ENCODE results near the gene POGLUT2.

Gene POGLUT2

DNA sequence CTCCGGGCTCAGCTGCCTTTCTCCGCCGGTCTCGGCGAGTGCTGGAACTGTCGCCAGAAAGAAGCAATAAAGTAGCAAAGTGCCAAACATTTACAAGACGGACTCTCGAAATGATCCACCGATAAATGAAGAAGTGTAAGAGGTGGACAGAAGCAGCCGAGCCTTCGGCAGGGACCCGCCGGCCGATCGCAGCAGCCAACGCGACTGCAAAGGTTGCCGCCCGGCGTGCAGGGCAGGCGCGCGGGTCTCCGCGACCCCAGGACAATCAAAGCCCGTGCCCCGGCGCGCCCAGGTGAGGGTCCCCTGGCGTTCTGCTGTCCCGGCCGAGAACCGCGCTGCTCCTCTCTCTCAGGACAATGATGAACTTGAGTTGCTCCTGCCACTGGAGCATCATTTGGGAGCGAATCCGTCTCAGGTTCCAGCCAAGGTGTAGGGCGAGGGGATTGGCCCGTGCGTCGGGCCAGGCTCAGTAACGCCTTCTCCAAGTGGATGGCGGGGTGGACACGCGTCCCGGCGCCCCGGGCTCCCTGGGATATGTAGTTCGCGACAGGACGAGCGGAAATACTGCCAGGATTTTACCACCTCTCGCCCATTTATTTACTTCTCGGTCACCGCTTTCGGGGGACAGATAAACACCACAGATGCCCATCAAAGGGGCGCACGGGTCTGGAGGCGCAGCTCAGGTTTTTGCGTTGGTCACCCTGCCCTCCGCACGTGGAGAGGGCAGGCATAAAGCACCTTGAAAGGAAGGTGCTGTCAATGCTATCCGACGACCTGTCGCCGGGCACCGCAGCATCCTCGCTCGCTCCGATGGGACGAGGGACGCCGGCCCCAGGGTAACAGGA, at the start of gene POGLUT2, which contains the start of gene BIVM:
POGLUT2 (minus strand) TSS at position 396 of the 845 bp plus-strand sequence; CDS start at position 90, 306 bp downstream.
BIVM (plus strand) TSS at position 539 of the 845 bp plus-strand sequence. CDS start 8,149 bp downstream, outside the sequence.
- peak; percentile 78 for DNase-seq (ENCODE audit: low read depth)

DNA sequence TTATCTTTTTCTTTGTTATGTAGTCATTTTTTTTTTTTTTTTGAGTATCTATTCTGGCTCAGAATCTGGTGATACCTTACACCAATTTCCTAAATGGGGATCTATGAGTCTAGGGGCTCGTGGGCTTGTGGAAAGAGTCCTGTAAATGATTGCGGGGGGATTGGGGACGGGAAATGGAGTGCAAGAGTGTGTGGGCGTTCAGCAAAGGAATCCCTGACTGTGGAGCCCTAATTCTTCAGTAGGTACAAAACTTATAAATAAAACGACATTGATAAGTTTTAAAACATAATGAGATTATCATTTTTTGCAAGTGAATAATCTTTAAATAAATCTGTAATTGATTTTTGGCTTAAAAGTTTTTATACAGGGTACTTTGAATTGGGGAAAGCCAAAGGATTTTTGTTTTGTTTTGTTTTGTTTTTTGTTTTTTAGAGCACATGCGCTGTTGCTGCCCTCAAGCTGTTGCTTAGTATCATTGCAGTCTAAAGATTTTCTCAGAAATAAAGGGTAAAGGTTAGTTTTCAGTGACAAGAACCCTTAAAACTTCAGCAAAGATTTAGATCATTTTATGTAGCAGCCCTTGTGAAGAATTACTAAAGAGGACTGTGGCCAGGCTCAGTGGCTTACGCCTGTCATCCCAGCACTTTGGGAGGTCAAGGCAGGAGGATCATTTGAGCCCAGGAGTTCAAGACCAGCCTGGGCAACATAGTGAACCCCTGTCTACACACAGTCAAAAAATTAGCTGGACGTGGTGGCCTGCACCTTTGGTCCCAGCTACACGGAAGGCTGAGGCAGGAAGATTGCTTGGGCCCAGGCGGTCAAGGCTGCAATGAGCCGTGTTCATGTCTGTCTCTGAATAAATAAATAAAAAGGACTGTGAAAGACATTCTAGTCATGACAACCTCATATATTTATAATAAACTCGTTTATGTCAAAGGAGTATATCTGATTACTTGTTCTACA, 48.8 kb upstream of the POGLUT2 start:
- DNase-seq (ENCODE audit: low read depth) = no peak

DNA sequence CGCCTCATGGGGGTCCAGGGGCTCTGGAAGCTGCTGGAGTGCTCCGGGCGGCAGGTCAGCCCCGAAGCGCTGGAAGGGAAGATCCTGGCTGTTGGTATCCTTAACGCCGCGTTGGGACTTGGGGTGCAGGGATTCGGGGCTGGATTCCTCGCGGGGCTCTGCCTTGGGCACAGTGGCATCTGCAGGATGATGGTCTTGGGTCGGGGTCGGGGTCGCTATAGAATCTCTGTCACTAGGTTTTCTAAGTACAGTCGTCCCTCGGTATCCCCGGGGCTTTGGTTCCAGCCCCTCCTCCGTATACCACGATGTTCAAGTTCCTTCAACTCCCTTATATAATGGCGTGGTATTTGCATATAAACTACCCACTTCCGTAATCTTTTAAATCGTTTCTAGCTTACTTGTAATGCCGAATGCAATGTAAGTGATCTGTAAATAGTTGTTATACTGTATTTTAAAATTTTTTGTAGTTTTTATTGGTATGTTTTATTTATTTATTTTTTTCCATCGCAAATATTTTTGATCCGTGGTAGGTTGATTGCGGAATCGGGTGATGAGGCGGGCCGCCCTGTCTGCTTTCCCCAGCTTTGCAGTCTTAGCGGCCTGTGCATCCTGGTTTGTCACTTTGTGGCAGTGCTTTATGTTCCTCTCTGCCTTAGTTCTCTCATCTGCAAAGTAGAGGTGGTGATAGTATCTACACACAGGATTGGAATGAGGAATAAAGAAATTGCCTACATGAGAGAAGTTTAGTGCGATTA, 47.7 kb upstream of the POGLUT2 start:
- DNase-seq (ENCODE audit: low read depth) = no peak

DNA sequence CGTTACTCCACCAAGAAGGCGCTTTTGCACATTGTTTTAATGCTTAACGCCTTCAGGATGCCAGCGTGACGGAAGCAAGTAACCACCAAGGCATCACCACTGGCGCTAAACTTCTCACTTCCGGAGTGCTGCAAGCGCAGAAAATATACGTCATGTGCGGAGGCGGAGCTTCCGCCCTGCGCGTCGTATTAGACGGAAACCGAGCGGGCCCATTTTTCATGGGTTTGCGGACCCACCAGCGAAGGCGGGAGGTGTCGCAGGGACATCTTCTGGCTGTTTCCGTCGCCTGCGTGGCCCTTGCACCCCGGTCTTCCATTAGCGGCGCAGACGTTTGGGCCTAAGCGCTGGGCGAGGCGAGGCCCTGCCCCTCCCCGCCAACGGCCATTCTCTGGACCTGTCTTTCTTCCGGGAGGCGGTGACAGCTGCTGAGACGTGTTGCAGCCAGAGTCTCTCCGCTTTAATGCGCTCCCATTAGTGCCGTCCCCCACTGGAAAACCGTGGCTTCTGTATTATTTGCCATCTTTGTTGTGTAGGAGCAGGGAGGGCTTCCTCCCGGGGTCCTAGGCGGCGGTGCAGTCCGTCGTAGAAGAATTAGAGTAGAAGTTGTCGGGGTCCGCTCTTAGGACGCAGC, 47.0 kb upstream of the POGLUT2 start, which contains the start of gene ERCC5:
ERCC5 (plus strand) TSS at position 403 of the 631 bp plus-strand sequence. CDS start 235 bp downstream, outside the sequence.
- peak; percentile 82 for DNase-seq (ENCODE audit: low read depth)

DNA sequence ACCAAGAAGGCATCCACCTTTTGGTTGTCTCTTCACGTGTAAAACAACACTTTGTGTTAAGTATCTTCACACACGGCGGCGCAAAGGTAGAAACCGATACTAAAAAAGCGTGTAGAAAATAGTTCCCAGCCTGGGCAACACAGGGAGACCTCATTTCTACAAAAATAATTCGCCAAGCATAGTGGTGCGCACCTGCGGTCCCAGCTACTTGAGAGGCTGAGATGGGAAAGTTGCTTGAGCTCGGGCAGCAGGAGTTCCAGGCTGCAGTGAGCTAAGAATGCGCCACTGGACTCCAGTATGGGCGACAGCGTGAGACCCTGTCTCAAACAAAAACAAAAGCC, 46.5 kb upstream of the POGLUT2 start:
- DNase-seq (ENCODE audit: low read depth) = no peak

DNA sequence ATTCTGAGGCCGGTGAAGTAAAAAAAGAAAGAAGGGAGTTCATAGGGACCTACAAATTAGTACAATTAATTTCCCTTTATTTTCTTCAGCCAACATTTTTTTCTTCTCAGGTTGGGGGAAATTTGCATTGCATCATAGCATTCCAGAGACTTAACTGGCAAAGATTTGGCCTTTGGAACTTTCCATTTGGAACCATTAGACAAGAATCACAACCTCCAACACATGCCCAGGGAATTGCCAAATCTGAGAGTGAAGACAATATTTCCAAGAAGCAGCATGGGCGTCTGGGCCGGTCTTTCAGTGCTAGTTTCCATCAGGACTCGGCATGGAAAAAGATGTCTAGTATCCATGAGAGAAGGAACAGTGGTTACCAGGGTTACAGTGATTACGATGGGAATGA, 40.7 kb upstream of the POGLUT2 start:
- DNase-seq (ENCODE audit: low read depth) = no peak

DNA sequence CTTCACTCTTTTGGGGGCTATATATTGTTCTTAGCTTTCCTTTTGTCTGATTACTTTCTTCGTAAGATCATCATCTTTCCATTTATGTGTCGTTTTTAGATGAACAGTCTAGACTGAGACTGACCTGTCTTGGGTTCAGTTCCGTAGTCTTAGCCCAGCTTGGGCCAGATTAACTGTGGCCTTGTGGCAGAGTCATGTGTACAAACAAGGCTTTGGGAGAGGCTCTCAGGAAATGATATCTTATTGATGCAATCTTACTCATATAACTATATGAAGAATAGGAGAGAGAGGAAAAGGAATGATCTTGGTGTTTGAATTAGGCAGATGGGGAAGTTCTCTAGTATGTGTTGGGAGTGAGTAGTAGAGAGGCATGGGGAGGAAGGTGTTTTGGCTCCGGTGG, 40.2 kb upstream of the POGLUT2 start:
- no peak for DNase-seq (ENCODE audit: low read depth)

DNA sequence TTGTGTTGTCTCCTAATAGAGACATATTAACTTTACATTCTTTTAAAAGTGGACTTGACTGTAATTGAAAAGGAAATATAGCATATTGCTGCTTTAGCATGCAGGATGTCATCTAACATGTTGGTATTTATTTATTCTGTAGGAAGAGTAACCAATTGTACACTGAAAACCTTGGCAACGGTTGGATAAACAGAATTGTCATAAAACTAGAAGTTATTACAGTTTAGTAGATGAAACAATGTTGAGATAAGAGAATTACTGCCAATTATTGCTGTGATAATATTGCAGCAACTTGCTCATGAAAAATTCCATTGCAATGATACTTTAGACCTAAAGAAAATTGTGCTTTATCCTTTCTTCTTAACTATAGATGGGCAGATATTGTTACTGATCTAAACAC, 39.5 kb upstream of the POGLUT2 start:
- DNase-seq (ENCODE audit: low read depth) = no peak

DNA sequence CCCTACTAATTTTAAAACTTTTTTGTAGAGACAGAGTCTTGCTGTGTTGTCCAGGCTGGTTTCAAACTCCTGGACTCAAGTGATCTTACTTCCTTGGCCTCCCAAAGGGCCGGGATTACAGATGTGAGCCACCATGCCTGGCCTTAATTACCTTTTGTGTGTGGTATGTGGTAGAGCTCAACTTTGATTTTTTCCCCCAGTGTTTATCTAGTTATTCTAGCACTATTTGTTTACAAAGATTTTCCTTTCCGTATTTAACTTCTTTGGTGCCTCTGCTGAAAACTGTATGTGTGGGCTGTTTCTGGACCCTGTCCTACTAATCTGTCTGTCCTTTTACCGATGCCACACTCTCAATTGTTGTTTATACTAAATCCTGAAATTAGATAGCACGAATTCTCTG, 37.7 kb upstream of the POGLUT2 start:
- DNase-seq (ENCODE audit: low read depth) = no peak

DNA sequence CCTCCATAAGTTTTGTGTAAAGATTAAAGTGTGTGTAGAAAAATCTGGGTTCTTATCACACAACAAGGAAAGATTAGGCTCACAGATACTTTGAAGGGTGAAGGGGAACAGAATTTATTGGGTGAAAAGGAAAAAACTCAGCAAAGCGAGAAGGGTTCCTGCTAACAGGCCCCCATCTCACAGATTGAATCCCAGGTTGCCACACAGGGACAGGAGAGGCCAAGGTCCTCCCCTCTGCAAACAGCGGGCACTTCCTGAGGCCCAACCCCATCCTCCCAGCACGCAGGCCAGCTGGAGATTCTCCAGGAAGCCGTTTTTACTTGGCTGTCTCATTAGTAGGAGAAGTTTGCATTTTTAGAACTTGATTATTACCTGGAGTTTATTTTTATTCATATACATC, 31.9 kb upstream of the POGLUT2 start:
- no peak for DNase-seq (ENCODE audit: low read depth)

DNA sequence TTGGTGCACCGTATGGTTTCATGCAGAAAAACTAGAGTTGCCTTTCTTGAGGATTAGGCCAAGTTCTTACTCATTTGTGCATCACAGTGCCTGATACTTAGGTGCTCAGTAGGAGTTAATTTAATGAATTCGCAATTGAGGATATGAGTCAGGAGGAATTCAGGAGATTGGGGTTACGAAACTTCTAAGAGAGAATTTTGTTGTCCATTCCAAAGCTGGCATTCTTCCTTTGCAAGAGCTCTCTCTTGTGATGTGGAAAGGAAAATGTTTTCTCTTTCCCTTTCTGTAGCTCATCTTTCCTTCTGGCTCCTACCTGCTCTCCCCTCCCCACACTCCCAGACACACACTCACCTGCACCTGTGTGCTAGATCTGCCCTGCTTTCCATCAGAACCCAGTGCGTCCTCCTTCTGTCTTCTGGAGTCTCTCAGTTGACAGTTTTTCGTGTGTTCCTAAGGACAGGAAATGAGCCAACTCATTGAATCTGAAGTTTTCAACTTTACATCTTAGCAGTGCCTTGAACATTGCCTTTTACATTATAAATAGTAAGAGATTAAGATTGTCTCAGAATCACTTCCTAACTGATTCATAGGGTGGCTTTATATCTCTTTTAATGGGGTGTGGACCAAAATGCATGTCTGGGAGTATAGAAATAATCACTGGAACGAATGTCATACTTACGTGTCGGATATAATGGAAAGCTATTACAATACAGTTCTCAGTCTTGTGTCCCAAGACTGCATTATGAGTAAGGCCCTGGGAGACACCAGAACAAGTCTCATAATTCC, 27.3 kb upstream of the POGLUT2 start:
- DNase-seq (ENCODE audit: low read depth) = peak; percentile 85

DNA sequence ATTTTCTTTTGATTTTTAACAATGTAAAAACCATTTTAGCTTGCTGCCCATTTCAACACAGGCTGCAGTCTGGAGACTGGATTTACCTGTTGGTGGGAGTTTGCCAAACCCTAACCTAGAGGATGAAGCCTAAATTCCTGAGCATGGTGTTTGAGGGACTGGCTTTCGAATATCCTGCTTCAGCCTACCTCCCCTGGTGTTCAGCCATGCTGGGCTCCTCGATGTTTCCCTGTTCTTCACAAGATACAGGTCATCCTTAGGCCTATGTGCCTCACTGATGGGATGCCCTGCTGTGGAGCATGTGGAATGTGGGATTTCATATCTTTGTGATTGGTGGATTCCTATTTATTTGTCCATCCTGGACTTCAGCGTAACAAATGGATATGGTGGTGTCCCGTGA, 26.6 kb upstream of the POGLUT2 start:
- no peak for DNase-seq (ENCODE audit: low read depth)

DNA sequence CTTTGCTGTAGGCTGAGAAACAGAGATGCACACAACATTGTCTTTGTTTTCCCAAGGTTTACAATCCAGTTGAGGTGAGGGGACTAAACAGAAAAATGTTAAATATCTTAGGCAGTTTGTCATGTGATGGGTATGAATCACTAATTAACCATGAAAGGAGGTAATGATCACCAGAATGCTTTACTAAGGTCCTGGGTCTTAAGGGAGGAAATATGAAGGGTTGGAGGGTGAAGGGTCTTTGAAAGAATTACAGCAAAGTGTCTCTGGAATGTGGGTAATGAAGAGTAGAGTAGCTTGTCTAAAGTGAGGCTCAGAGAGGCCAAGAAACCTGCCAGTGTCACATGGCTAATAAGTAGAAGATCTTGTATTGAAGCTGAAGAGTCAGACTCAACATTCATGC, 19.1 kb upstream of the POGLUT2 start:
- DNase-seq (ENCODE audit: low read depth) = no peak

DNA sequence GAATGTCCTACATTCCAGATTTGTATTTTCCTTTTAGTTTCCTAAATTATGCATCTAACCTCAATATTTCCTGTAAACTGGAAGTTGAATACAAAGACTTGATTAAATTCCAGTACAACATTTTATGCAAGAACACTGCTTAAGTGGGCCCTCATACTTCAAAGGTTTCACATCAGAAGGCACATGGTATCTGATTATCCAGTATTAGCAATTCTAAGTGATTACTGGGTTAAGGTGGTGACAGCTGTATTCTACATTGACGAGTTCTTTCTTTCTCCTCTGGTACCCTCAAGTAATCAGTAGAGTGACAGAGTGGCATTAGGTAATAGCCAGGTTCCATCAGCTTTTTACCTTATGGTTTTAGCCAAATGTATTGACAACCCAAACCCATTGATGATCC, 18.5 kb upstream of the POGLUT2 start:
- no peak for DNase-seq (ENCODE audit: low read depth)

DNA sequence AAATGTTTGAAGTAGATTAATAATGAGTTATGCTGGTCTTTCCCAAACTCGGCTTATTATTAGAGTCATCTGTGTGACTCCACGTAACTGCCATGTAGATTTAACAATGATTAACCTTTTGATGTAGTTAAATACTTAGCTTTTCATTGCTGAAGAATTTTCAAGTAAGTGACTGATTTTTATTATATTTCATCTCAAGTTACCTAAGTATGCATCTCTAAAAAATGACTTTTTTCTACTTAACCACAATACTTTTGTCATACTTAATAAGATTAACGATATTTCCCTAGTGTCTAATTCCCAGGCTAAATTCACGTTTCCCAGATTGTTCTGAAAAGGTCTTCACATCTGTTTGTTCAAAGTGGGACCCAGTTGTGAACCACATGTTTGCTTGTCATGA, 17.9 kb upstream of the POGLUT2 start:
- no peak for DNase-seq (ENCODE audit: low read depth)

DNA sequence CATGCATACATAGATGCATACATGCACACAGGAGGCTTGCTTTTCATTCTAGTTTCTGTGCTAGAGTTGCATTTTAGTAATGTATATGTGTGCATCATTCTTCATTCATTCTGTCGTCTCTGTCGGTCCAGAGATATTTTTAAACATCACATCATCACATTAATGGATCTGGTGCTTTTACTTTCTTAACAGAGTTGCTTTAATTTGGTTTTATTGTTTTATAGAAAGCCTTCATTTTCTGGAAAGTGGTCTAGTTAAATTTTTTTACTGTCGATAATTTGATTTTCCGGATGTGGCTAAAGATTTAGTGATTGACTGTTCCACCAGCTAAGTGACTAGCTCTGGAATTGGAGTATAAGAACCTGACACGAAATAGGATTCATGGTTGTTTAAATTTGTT, 17.0 kb upstream of the POGLUT2 start:
- no peak for DNase-seq (ENCODE audit: low read depth)

DNA sequence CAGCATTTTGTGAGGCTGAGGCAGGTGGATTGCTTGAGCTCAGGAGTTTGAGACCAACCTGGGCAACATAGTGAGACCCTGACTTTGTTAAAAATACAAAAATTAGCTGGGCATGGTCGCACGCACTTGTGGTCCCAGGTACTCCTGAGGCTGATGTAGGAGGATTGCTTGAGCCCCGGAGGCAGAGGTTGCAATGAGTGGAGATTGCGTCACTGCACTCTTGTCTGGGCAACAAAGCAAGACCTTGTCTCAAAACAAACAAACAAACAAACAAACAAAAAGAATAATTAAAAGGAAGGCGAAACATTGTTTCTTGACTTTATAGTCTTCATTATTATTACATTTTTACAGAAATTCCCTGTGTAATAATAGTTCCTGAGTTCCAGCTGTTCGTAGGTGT, 16.0 kb upstream of the POGLUT2 start:
- DNase-seq (ENCODE audit: low read depth) = no peak

DNA sequence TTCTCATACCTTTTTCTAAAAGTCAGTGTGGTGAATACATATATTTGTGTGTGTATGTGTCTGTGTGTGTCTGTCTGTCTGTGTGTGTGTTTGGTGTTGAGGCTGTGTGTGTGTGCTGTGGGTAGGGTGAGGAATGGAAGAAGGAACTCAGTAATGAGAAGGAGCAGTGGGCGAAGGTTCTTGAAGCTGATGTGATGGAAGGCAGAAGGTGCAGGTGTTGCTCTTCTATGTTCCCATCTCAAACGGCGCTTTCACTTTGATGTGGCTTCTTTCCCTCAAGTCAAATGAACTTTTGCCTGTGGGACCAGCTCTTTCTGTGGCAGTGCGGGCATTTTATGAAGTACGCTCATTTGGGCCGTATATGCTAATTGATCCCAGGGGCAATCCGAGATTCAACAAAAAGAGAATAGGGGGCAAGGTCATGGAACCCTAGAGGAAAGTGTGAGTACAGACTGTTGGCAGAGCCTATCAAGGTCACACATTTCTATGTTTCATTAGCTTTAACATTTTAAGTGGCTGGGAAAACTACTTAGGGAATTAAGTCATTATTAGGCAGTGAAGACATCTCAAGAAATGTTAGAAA, 15.3 kb upstream of the POGLUT2 start:
- no peak for DNase-seq (ENCODE audit: low read depth)

DNA sequence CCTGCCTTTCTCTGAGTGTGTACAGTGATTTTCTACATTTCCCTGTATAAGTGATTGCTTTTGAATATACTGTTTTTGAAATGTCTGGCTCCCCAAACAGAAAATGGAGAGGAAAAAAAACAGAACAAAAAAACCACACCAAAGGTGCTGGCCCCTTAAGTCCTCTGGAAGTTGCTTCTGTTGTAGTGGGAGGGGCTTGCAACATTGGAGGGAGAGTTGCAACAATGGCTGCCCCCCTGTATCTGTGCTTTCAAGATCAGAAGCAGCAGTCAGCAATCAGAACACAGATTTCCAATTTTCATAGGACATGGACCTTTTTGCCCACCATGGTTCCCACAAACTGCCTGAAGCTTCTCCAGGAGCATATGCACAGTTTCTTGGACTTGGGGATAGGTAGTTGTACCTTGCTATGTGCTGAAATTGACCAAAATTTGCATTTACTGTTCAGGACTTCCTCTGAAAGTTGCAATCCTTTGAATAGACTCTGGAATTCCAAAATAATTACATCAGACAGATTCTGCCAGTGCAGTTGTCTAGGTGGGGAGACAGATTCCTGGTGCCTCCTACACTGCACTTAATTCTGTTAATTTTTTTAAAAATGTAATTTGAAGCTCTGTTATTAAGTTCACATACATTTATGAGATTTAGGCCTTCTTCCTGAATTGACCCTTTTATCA, 14.0 kb upstream of the POGLUT2 start:
- no peak for DNase-seq (ENCODE audit: low read depth)

DNA sequence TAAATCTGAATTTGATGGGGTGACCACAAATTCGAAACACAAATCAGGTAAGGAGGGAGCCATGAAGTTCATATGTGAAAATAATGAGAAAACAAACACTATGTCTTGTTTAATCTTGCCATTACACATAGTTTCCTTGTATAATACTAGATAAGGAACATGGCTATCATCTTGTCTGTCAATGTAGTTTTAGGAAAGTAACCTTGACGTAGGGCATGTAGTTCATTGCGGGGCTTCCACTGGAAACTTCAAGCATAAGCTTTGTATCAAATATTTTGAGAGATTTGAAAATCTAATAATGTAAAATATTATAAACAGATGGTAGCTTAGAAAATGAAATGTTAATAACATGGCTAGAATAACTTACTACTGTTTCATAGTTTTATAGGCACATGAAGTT, 8.9 kb upstream of the POGLUT2 start:
- no peak for DNase-seq (ENCODE audit: low read depth)
